Measurements from ENCODE around the gene HAAO.

DNA sequence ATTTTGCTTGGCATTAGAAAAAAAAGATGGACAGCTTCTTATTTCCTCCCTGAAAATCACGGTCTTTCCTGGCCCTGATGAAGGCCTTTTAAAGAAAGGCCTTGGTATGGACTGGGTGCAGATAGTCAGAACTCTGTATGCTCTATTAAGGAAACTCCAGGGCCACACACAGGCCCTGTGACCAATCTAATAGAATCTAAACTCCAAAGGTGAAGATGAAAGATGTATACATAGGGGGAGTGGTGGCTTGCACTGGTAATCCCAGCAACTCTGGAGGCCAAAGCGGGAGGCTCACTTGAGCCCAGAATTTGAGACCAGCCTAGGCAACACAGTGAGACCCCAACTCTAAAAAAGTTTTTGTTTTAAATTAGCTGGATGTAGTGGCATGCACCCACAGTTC lies 65.7 kb downstream of the HAAO start:
- TF ChIP-seq, protein P1, sequence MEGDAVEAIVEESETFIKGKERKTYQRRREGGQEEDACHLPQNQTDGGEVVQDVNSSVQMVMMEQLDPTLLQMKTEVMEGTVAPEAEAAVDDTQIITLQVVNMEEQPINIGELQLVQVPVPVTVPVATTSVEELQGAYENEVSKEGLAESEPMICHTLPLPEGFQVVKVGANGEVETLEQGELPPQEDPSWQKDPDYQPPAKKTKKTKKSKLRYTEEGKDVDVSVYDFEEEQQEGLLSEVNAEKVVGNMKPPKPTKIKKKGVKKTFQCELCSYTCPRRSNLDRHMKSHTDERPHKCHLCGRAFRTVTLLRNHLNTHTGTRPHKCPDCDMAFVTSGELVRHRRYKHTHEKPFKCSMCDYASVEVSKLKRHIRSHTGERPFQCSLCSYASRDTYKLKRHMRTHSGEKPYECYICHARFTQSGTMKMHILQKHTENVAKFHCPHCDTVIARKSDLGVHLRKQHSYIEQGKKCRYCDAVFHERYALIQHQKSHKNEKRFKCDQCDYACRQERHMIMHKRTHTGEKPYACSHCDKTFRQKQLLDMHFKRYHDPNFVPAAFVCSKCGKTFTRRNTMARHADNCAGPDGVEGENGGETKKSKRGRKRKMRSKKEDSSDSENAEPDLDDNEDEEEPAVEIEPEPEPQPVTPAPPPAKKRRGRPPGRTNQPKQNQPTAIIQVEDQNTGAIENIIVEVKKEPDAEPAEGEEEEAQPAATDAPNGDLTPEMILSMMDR (IDR thresholded peaks at IDR 0.05) = no peak
- no peak for TF ChIP-seq POLR2A (IDR thresholded peaks at IDR 0.05)

Data from Peyer's patch (tissue), 4 donors.